ENCODE data around the gene ZNF511. TPM values are rescaled to one million over a fixed set of nuclear protein-coding genes. Genes with fewer than 3 reads are reported as not detected.
A peak's percentile ranks its signal among the peaks of the same experiment; 100 is the strongest.

Gene ZNF511
- polyA plus RNA-seq, 1 experiment: 21.6 TPM

- no peak overlapping the region for H3K4me3 ChIP-seq (ENCODE audit: low read depth, low read length)
- ChIA-PET CTCF (interaction anchor here (1.6 kb wide), 1 partner anchor 27 kb away, joined by 7 read pairs; no protein-coding TSS in a partner anchor), POLR2A (no interaction called here)
- no peak for DNase-seq (ENCODE audit: low read depth, low spot score)
- no peak for TF ChIP-seq CTCF (IDR thresholded peaks at IDR 0.05; ENCODE audit: low read depth, low read length)
- no peaks in the 10 kb centered on the region; the same call in 1 of the 2 replicates for H3K9me3 ChIP-seq (ENCODE audit: control insufficient read depth, insufficient read depth, low read length)
- no peaks in the 10 kb centered on the region for H3K27me3 ChIP-seq (ENCODE audit: control insufficient read depth, insufficient read depth, low read length)
- no peak overlapping the region for H3K27ac ChIP-seq (ENCODE audit: low read depth, low read length)
Observed at GRCh38 chr10:133302230-133302629, 6.5 kb upstream of the ZNF511 start.

DNA sequence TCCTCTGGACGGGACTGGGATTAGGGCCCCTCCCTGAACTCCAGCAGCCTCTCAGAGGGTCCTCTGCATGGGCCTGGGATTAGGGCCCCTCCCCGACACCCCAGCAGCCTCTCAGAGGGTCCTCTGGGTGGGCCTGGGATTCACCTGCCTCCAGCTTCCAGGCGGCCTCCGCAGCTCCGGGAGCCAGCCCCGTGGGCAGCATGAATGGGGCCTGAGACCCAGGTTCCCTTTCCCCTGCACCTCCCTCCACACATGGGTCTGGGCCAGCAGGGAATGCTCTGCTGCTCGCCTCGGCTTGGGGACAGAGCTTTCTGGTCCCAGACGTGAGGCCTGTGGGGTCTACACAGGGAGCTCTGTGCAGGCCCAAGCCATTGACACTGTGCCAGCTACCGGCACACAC, 5.5 kb upstream of the ZNF511 start:
- ChIA-PET POLR2A (no interaction called here), CTCF (interaction anchor here (1.2 to 1.6 kb wide), 2 partner anchors 11 to 26 kb away, joined by 3 to 7 read pairs; no protein-coding TSS in a partner anchor)
- DNase-seq (ENCODE audit: low read depth, low spot score): no peak
- no peak for TF ChIP-seq CTCF (IDR thresholded peaks at IDR 0.05; ENCODE audit: low read depth, low read length)
- Histone ChIP-seq H3K27ac (ENCODE audit: low read depth, low read length) (no peak overlapping the region), H3K4me3 (ENCODE audit: low read depth, low read length) (no peak overlapping the region), H3K9me3 (ENCODE audit: control insufficient read depth, insufficient read depth, low read length) (no peaks in the 10 kb centered on the region; the same call in 1 of the 2 replicates), H3K27me3 (ENCODE audit: control insufficient read depth, insufficient read depth, low read length) (no peaks in the 10 kb centered on the region)

GRCh38 chr10:133306097-133306476, 2.6 kb upstream of the ZNF511 start:
- CTCF ChIA-PET: interaction anchor here (1.3 to 1.5 kb wide), 2 partner anchors 21 to 23 kb away, joined by 3 read pairs; no protein-coding TSS in a partner anchor
- no peak for DNase-seq (ENCODE audit: low read depth, low spot score)
- no peak overlapping the region for H3K27ac ChIP-seq (ENCODE audit: low read depth, low read length)

DNA sequence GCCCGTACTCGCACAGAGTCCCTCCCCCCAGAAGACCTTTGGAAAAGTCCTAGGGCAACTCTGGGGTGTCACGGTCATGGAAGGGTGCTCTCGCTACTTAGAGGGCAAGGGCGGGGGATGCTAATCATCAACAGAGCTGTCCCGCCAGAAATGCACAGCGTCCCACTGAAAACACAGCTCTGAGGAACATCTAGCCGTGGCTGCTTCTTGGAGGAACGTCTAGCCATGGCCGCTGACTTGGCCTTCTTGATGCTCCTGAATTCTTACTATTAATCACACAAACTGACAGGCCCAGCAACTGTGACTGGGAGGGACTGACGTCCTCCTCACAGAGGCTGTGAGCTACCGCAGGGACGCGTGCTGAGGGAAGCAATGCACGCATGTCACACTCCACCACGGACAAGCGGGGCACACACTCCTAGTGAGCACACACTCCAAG, 1.8 kb upstream of the ZNF511 start:
- H3K4me3 ChIP-seq (ENCODE audit: low read depth, low read length): 0 out of 2 replicates have a peak overlapping the region, but pooled peaks have one; percentile 25
- TF ChIP-seq CTCF (IDR thresholded peaks at IDR 0.05; ENCODE audit: low read depth, low read length): no peak
- H3K27ac ChIP-seq (ENCODE audit: low read depth, low read length): no peak overlapping the region
- no peak for DNase-seq (ENCODE audit: low read depth, low spot score)
- H3K9me3 ChIP-seq (ENCODE audit: control insufficient read depth, insufficient read depth, low read length): peaks cover 7% of the 10 kb centered on the region; the same call in 1 of the 2 replicates
- CTCF ChIA-PET: interaction anchor here (0.6 to 1.9 kb wide), 8 partner anchors 8 to 501 kb away, joined by 3 to 15 read pairs (median 4); no protein-coding TSS in a partner anchor
- no peaks in the 10 kb centered on the region for H3K27me3 ChIP-seq (ENCODE audit: control insufficient read depth, insufficient read depth, low read length)
- POLR2A ChIA-PET: interaction anchor here (1.6 kb wide), 1 partner anchor 14 kb away, joined by 3 read pairs; no protein-coding TSS in a partner anchor

More at GRCh38 chr10:133306097-133306476, 2.6 kb upstream of the ZNF511 start:
- no peak overlapping the region for H3K4me3 ChIP-seq (ENCODE audit: low read depth, low read length)
- TF ChIP-seq CTCF (IDR thresholded peaks at IDR 0.05; ENCODE audit: low read depth, low read length): no peak
- POLR2A ChIA-PET: no interaction called here
- peaks cover 7% of the 10 kb centered on the region; the same call in 1 of the 2 replicates for H3K9me3 ChIP-seq (ENCODE audit: control insufficient read depth, insufficient read depth, low read length)
- H3K27me3 ChIP-seq (ENCODE audit: control insufficient read depth, insufficient read depth, low read length): no peaks in the 10 kb centered on the region

DNA sequence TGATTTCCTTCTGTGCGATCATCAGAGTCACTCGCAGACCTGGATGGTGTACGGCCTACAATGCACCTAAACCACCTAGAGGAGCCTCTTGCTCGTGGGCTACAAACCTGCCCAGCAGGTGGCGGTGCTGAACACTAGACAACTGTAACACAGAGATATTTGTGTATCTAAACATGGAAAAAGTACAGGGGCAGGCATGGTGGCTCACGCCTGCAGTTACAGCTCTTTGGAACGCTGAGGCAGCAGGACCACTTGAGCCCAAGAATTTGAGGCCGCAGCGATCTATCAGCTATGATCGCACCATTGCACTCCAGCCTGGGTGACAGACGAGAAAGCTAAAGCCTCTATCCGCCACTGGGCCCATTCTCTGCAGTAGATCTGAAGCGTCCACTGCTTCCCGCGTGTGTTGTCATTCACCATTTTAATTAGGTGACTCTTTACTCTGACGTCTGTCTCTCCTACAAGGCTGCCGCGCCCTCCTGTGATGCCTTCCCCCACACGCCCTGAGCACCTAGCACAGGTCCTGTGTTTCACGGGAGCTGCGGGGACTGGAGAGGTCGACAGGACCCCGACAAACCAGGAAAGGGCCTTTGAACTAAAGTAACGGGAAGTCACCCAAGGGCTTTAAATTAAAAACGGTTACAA, 816 bp upstream of the ZNF511 start:
- peak; percentile 81 for TF ChIP-seq CTCF (IDR thresholded peaks at IDR 0.05; ENCODE audit: low read depth, low read length)
- no peak for DNase-seq (ENCODE audit: low read depth, low spot score)
- CTCF ChIA-PET: interaction anchor here (0.6 to 1.9 kb wide), 5 partner anchors 9 to 402 kb away, joined by 4 to 15 read pairs (median 7); no protein-coding TSS in a partner anchor
- Histone ChIP-seq H3K27ac (ENCODE audit: low read depth, low read length) (peak overlapping the region; percentile 70), H3K27me3 (ENCODE audit: control insufficient read depth, insufficient read depth, low read length) (no peaks in the 10 kb centered on the region), H3K4me3 (ENCODE audit: low read depth, low read length) (peak overlapping the region; percentile 82), H3K9me3 (ENCODE audit: control insufficient read depth, insufficient read depth, low read length) (peaks cover 7% of the 10 kb centered on the region; the same call in 1 of the 2 replicates)
- POLR2A ChIA-PET: interaction anchor here (0.6 to 1.6 kb wide), 2 partner anchors 15 to 858 kb away, joined by 3 read pairs; no protein-coding TSS in a partner anchor
